T follicular helper cell (primary cell): ENCODE data around the gene TSC22D4.
A peak's percentile ranks its signal among the peaks of the same experiment; 100 is the strongest.
"Not testable (repeated sequence)": the region's sequence is repeated elsewhere in the genome, so short reads cannot be mapped to it uniquely, and the experiment has no call there.

ENCODE experiments used
- DNase-seq: peaks from one replicate; pipeline ENCODE4 v3.0.0-alpha.2; 2020; ENCODE audit warnings: low read depth

The TSC22D4 gene

GRCh38 chr7:100443096-100443840 lies 35.7 kb downstream of the TSC22D4 start:
- DNase-seq: no peak

GRCh38 chr7:100441641-100442535 lies 37.1 kb downstream of the TSC22D4 start:
- no peak for DNase-seq

GRCh38 chr7:100439244-100439643 lies 39.8 kb downstream of the TSC22D4 start:
- DNase-seq: not testable (repeated sequence)

GRCh38 chr7:100438731-100439130 lies 40.3 kb downstream of the TSC22D4 start:
- DNase-seq: not testable (repeated sequence)

- no peak for DNase-seq
These were observed 40.8 kb downstream of the TSC22D4 start for GRCh38 chr7:100438172-100438571.

GRCh38 chr7:100437150-100438100 lies 41.6 kb downstream of the TSC22D4 start:
- no peak for DNase-seq

GRCh38 chr7:100435401-100436304 lies 43.4 kb downstream of the TSC22D4 start:
- peak; percentile 33 for DNase-seq

GRCh38 chr7:100434297-100435144 lies 44.5 kb downstream of the TSC22D4 start:
- DNase-seq: no peak

- DNase-seq: no peak
These were observed 45.3 kb downstream of the TSC22D4 start for GRCh38 chr7:100433592-100434296.

GRCh38 chr7:100433276-100433591 lies 45.8 kb downstream of the TSC22D4 start:
- no peak for DNase-seq

- no peak for DNase-seq
These were observed 46.3 kb downstream of the TSC22D4 start for GRCh38 chr7:100432621-100433275.

GRCh38 chr7:100432053-100432452 lies 47.0 kb downstream of the TSC22D4 start:
- no peak for DNase-seq

- no peak for DNase-seq
These were observed 47.7 kb downstream of the TSC22D4 start for GRCh38 chr7:100431286-100431735.

GRCh38 chr7:100430493-100431285 lies 48.3 kb downstream of the TSC22D4 start:
- DNase-seq: peak; percentile 20

GRCh38 chr7:100429637-100430492 lies 49.1 kb downstream of the TSC22D4 start, which contains the start of gene MEPCE:
Gene MEPCE, plus strand, starts transcription at chr7:100429831. Its CDS starts 188 bp downstream, at chr7:100430019.
- DNase-seq: peak; percentile 93

GRCh38 chr7:100428967-100429636 lies 49.9 kb downstream of the TSC22D4 start:
- DNase-seq: peak; percentile 100
